Activated CD4-positive, alpha-beta memory T cell treated with anti-CD3 and anti-CD28 coated beads for 36 hours (primary cell): Measurements from ENCODE around the gene LMF1. TPM values are rescaled to one million over a fixed set of nuclear protein-coding genes. Genes with fewer than 3 reads are reported as not detected.

Experiments used
- CTCF ChIA-PET: fragments of 350-600 bp; sonication (Branson Sonifier 250); formaldehyde crosslinking; loops from one replicate; lab custom pipeline; 2021; ENCODE audit warnings: antibody characterized with exemption, inconsistent platforms; lab: Charles Lee
- POLR2A ChIA-PET: fragments of 350-600 bp; sonication (Branson Sonifier 250); formaldehyde crosslinking; loops from one replicate; lab custom pipeline; 2021; ENCODE audit warnings: antibody characterized with exemption; lab: Charles Lee
- DNase-seq: peaks from one replicate; pipeline ENCODE4 v3.0.0-alpha.2; 2020
- H3K27ac Mint-ChIP-seq: one replicate; pipeline ENCODE4 v1.8.0; 2021; ENCODE audit warnings: mixed read lengths
- H3K27me3 Mint-ChIP-seq: one replicate; pipeline ENCODE4 v1.8.0; 2021; ENCODE audit warnings: mixed read lengths
- H3K36me3 Mint-ChIP-seq: one replicate; pipeline ENCODE4 v1.8.0; 2021; ENCODE audit warnings: mixed read lengths
- H3K4me1 Mint-ChIP-seq: one replicate; pipeline ENCODE4 v1.8.0; 2021; ENCODE audit warnings: low read depth, mixed read lengths
- H3K4me3 Mint-ChIP-seq: one replicate; pipeline ENCODE4 v1.8.0; 2021; ENCODE audit warnings: mild to moderate bottlenecking, mixed read lengths
- H3K9me3 Mint-ChIP-seq: one replicate; pipeline ENCODE4 v1.8.0; 2021; ENCODE audit warnings: mixed read lengths
- intact Hi-C: fragments of 100-400 bp; cut with micrococcal nuclease; formaldehyde crosslinking; loops from one replicate; pipeline ENCODE4 v1.15.1; 2023
- total RNA-seq, 2 experiments: library from RNA; stranded (reverse); gene quantifications; one replicate each; pipeline ENCODE4 v1.2.3, GENCODE V29; 2021

Gene LMF1
- total RNA-seq, 2 experiments from 2014 or later = 14.4 to 15.4 TPM

DNA sequence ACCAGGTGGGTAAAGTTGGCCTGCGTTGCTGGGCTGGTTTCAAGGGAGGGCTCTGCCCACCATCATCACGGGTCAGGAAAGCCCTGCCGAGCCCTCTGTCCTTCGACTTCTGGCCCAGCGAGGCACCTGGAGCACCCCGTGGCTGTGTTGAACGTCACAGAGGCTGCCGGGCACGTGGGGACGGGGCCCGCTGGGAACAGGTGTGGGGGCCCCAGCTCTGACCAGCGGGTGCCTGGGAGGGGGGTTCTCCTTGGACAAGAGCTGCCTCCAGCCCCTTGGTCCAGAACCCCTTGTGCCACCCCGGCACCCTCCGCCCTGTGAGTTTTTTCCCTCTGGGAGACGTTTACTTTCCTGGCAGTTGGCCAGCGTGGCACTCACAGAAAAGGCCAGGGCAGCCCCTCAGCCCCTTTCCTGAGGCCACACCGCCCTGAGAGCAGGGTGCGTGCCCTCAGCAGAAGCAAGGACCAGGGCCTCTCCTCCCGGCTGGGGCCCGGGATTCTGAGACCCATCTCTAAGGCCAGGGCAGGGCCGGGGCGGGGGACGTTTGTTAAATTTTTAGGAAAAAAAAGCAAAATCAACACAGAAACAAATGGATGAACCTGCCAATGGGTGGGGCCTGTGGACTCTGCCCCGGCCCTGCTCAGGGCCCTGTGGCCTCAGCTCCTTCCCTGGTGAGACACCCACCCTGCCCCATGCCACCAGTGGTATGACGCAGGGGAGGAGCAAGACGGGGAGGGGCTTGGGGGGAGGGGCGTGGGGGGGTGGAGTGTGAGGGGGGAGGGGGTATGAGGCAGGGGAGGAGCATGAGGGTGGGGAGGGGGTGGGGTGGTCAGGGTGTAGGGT is 139.0 kb downstream of the LMF1 start:
- intact Hi-C loops = no loop called here
- ChIA-PET POLR2A (no interaction called here), CTCF (no interaction called here)
- H3K4me3 Mint-ChIP-seq = no peak overlapping the region
- no peaks in the 10 kb centered on the region for H3K36me3 Mint-ChIP-seq
- H3K27ac Mint-ChIP-seq = no peak overlapping the region
- DNase-seq = no peak
- no peaks in the 10 kb centered on the region for H3K27me3 Mint-ChIP-seq
- H3K9me3 Mint-ChIP-seq = peaks cover 12% of the 10 kb centered on the region
- no peaks in the 10 kb centered on the region for H3K4me1 Mint-ChIP-seq

DNA sequence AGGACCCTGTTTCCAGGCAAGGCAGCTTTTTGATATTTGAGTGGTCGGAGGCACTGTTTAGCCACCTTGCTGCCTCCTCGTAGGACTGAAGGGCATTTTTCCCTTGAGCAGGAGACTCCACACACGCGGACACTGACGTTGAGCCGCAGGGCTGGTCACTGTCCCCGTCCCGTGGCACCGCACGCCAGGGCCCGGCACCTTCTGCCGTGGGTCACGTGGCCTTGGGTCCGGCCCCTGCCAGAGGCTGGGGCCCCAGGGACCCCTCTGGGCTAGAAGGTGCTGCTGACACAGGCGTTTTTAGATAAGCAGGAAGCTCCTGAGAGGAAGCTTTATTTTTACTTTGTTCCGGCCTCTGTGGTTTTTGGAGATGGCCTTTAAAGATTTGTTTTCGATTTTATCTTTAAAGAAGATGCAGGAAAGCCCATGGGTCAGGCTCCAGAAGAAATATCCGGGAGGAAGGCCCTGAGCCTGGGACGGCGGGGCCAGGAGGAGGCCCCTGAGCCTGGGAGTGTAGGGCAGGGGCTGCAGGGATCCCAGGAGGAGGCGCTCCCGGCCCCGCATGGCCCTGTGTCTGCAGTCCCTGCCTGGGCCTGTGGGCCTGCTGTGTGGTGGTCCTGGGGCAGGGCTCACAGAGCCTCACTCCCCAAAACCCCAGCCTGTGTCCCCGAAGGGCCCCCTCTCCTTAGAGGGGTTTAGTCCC is 139.8 kb downstream of the LMF1 start:
- DNase-seq = no peak
- ChIA-PET POLR2A (no interaction called here), CTCF (no interaction called here)
- Mint-ChIP-seq H3K27me3 (no peaks in the 10 kb centered on the region), H3K4me3 (no peak overlapping the region), H3K27ac (no peak overlapping the region), H3K9me3 (peaks cover 6% of the 10 kb centered on the region), H3K4me1 (no peaks in the 10 kb centered on the region), H3K36me3 (no peaks in the 10 kb centered on the region)
- intact Hi-C loops = no loop called here

DNA sequence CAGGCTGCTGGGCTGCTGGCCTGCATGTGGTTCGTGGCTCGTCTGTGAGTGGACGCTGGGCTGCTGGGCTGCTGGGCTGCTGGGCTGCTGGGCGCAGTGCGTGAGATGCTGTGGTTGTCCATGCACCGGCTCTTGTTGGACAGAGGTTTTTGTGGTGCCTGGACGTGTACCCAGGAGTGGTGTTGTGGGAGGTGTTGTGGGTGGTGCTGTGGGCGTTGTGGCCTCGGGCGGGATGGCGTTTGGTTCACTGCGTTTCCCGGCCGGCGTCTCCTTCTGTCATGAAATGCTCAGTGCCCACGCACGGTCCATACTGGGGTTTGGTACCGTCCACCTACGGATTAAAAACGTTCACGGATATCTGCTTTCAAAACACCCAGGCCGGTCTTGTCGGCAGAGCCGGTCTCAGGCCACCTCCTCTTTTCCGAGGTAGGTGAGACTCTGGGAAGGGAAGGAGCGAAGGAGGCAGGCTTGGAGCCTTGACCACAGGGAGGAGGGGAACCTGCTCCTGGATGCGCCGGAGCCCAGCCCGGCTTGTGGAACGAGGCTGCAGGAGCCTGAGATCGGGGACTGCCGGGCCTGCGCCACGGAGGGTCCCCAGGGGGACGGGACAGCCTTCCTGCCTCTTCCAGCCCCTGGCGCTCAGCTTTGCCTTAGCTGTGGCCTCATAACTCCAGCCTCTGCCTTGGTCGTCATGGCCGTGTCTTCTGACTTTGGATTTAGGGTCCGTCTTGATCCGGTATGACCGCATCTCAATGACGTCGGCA is 140.5 kb downstream of the LMF1 start:
- DNase-seq = no peak
- H3K27me3 Mint-ChIP-seq = no peaks in the 10 kb centered on the region
- H3K4me1 Mint-ChIP-seq = no peaks in the 10 kb centered on the region
- CTCF ChIA-PET = no interaction called here
- H3K9me3 Mint-ChIP-seq = no peaks in the 10 kb centered on the region
- POLR2A ChIA-PET = no interaction called here
- no peak overlapping the region for H3K4me3 Mint-ChIP-seq
- H3K36me3 Mint-ChIP-seq = no peaks in the 10 kb centered on the region
- H3K27ac Mint-ChIP-seq = no peak overlapping the region
- intact Hi-C loops = no loop called here

DNA sequence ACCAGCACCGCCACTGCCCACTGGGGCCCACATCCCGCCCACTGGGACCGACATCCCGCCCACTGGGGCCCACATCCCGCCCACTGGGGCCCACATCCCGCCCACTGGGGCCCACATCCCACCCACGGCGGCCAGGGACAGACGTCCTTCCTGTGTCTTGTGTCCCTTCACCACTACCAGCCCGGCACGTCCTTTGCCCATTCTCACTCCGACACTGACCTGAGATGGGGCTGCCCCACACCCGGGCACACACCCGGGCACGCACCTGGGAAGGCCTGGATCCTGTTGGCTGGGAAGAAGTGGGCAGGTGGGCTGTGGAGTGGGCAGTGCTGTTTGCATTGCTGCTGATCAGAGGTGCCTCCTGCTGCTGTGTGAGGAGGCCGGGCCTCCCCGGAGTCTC is 141.9 kb downstream of the LMF1 start:
- H3K27ac Mint-ChIP-seq = no peak overlapping the region
- POLR2A ChIA-PET = no interaction called here

DNA sequence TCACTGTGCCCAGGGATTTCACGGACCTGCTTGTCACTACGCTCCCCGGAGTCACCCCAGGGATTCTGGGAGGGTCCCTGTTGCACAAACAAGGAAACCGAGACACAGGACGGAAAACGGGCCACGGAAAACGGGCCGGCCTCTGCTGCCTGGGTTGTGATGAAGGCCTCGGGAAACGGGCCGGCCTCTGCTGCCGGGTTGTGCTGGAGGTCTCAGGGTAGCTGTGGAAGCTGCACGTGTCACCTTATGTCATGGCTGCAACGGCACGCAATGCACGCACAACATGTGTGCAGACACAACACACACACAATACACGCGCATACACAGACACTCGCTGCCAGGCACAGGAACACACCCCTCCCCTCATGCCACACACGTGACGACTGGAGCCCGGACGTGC is 143.3 kb downstream of the LMF1 start:
- Mint-ChIP-seq H3K36me3 (no peaks in the 10 kb centered on the region), H3K9me3 (no peaks in the 10 kb centered on the region), H3K27ac (no peak overlapping the region), H3K4me3 (no peak overlapping the region), H3K27me3 (no peaks in the 10 kb centered on the region), H3K4me1 (no peaks in the 10 kb centered on the region)
- CTCF ChIA-PET = no interaction called here
- DNase-seq = no peak
- POLR2A ChIA-PET = no interaction called here
- intact Hi-C loops = no loop called here

More for the DNA sequence above, 141.9 kb downstream of the LMF1 start:
- CTCF ChIA-PET = no interaction called here
- Mint-ChIP-seq H3K36me3 (no peaks in the 10 kb centered on the region), H3K27me3 (no peaks in the 10 kb centered on the region), H3K4me1 (no peaks in the 10 kb centered on the region), H3K4me3 (no peak overlapping the region), H3K9me3 (no peaks in the 10 kb centered on the region)
- intact Hi-C loops = no loop called here
- DNase-seq = no peak

DNA sequence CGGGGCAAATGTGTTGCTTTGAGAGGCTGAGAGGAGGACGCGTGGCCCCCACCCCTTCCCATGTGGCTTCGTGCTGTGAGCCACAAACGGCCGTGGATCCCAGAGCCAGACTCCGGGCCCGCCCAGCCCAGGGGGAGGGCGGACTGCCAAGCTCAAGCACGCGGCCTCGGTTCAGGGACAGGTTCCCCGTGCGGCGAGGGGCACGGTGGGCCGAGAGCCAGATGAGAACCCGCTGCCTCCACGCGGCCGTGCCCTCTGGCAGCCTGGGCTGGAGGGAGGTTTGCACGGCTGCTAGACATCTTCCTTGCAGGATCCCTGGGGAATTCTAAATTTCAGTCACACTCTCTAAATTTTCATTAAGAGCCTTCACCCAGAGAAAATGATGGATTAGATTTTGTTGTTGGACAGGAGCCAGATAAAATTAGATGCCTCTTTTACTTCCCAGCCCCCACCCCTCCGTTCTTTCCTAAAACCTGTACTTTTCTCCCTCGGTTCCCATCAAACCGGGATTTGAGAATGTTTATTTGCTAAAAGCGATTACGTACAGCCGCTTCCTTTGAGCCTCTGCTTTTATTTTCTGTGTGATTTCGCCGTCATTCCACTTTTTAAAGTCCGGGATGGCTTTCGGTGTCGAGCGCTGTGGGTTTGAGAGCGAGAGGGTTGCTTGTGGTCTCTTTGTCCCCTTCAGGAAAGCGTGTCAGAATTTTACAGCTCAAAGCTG is 145.3 kb downstream of the LMF1 start:
- ChIA-PET CTCF (no interaction called here), POLR2A (no interaction called here)
- H3K4me1 Mint-ChIP-seq = no peaks in the 10 kb centered on the region
- intact Hi-C loops = no loop called here
- peaks cover 5% of the 10 kb centered on the region for H3K27me3 Mint-ChIP-seq
- no peak overlapping the region for H3K4me3 Mint-ChIP-seq
- no peaks in the 10 kb centered on the region for H3K36me3 Mint-ChIP-seq
- H3K27ac Mint-ChIP-seq = no peak overlapping the region
- no peak for DNase-seq
- H3K9me3 Mint-ChIP-seq = no peaks in the 10 kb centered on the region

DNA sequence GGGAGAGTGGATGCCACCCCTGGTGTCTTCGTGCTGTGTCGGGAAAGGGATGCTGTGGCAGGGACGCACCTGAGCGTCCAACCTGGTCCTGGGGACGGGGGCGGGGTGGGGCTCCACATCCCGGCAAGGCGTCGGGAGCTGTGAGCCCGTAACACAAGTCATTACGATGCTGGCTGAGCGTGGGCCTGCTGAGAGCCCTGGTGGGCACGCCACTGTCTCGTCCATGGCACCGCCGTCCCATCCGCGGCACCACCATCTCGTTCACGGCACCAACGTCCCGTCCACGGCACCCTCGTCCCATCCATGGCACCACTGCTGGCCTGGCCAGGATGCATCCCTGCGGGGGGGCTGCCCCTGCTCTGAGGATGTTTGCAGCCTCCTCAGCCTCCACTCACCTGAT is 146.2 kb downstream of the LMF1 start:
- intact Hi-C loops = no loop called here
- ChIA-PET POLR2A (no interaction called here), CTCF (no interaction called here)
- H3K9me3 Mint-ChIP-seq = no peaks in the 10 kb centered on the region
- H3K4me3 Mint-ChIP-seq = no peak overlapping the region
- no peak for DNase-seq
- peaks cover 6% of the 10 kb centered on the region for H3K27me3 Mint-ChIP-seq
- no peak overlapping the region for H3K27ac Mint-ChIP-seq
- no peaks in the 10 kb centered on the region for H3K36me3 Mint-ChIP-seq
- peaks cover 5% of the 10 kb centered on the region for H3K4me1 Mint-ChIP-seq

DNA sequence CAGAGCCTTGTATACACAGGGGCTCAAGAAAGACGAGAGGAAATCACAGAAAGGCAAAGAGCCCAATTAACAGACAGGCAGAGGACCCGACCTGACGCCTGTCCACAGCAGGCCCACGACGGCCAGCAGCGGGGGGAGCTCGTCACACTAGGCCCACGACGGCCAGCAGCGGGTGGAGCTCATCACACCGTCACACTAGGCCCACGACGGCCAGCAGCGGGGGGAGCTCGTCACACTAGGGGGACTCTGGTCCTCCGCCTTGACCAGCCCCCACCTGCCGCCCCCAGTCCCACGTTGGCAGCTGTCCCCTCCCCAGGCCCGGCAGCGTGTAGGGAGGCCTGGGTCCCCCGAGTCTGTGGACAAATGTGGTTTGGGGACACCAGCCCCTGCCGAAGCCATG is 146.6 kb downstream of the LMF1 start:
- Mint-ChIP-seq H3K27me3 (peaks cover 6% of the 10 kb centered on the region), H3K4me1 (peaks cover 9% of the 10 kb centered on the region), H3K36me3 (no peaks in the 10 kb centered on the region), H3K9me3 (no peaks in the 10 kb centered on the region), H3K27ac (no peak overlapping the region), H3K4me3 (no peak overlapping the region)
- intact Hi-C loops = no loop called here
- POLR2A ChIA-PET = no interaction called here
- no peak for DNase-seq
- CTCF ChIA-PET = no interaction called here

DNA sequence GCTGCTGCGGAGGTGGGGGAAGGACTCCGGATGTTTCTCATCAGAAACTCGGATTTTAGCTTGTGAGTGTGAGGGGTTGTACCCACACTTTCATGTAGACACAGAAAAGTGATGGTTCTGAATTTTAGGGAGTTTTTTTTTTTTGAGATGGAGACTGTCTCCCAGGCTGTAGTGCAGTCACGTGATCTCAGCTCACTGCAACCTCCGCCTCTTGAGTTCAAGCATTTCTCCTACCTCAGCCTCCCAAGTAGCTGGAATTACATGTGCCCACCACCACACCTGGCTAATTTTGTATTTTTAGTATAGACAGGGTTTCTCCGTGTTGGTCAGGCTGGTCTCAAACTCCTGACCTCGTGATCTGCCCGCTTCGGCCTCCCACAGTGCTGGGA is 147.9 kb downstream of the LMF1 start:
- Mint-ChIP-seq H3K27ac (no peak overlapping the region), H3K9me3 (no peaks in the 10 kb centered on the region), H3K27me3 (peaks cover 6% of the 10 kb centered on the region), H3K36me3 (no peaks in the 10 kb centered on the region), H3K4me3 (no peak overlapping the region), H3K4me1 (peaks cover 10% of the 10 kb centered on the region)
- CTCF ChIA-PET = no interaction called here
- POLR2A ChIA-PET = no interaction called here
- intact Hi-C loops = no loop called here
- DNase-seq = no peak

DNA sequence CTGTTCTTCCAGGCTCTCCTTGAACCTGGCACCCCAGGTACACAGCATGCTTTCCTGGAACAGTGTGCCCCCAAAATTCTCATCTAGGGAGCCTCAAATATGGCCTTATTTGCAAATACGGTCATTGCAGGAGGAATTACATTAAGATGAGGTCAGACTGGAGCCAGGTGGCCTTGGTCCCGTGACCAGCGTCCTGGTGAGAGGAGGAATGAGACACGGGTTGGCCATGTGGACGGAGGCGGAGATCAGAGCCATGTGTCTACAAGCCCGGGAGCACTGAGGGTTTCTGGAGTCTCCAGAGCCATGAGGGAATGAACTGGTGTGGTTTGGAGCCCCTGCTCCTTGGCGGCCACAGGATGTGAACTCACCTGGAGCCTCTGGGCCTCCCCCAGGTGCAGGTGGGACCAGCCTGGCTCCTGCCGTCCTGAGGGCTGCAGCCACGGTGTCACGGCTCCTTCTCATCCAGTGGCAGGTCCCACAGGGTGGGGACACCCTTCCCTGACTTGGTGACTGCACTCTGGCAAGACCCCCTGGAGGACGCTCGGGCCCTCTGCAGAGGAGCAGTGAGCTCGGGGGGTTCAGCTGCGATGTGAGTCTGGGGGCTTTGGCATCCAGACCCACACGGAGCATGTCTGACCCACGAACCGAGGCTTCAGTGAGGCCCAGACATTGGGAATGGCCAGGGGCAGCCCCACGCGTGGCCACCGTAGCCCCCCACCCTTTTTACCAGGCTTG is 148.4 kb downstream of the LMF1 start:
- POLR2A ChIA-PET = no interaction called here
- no peaks in the 10 kb centered on the region for H3K36me3 Mint-ChIP-seq
- no peak overlapping the region for H3K4me3 Mint-ChIP-seq
- CTCF ChIA-PET = no interaction called here
- H3K4me1 Mint-ChIP-seq = peaks cover 10% of the 10 kb centered on the region
- H3K27me3 Mint-ChIP-seq = peaks cover 6% of the 10 kb centered on the region
- no peak overlapping the region for H3K27ac Mint-ChIP-seq
- intact Hi-C loops = no loop called here
- H3K9me3 Mint-ChIP-seq = no peaks in the 10 kb centered on the region
- no peak for DNase-seq

DNA sequence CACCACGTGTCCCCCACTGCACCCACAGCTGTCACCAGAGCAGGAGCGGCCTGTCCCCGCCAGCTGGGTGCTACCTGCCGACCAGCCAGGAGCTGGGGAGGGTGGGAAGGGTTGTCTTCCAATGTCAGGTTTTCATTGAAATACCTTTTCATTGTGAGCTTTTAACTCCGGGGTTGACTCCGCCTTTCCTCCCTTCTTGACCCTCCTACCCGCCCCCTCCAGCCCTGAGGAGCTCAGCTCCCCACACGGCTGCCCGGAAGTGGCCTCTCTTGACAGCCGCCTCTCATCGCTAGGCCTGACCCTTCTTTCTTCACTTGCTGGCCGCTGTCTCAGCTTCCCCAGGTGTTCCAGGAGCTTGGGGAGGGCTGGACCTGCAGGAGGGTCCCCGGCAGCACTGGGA is 149.0 kb downstream of the LMF1 start:
- no peak for DNase-seq
- CTCF ChIA-PET = no interaction called here
- peaks cover 10% of the 10 kb centered on the region for H3K4me1 Mint-ChIP-seq
- POLR2A ChIA-PET = no interaction called here
- H3K27me3 Mint-ChIP-seq = peaks cover 8% of the 10 kb centered on the region
- no peaks in the 10 kb centered on the region for H3K36me3 Mint-ChIP-seq
- no peaks in the 10 kb centered on the region for H3K9me3 Mint-ChIP-seq
- H3K4me3 Mint-ChIP-seq = no peak overlapping the region
- H3K27ac Mint-ChIP-seq = no peak overlapping the region
- intact Hi-C loops = no loop called here
